ENCODE data around the gene MARK1. TPM values are rescaled to one million over a fixed set of nuclear protein-coding genes. Genes with fewer than 3 reads are reported as not detected.

The MARK1 gene
- total RNA-seq, 2 donors from 2014 or later: 7.2 to 20.9 TPM

GRCh38 chr1:220526294-220526693 is 1.6 kb upstream of the MARK1 start:
- Histone ChIP-seq H3K4me1 (replicated peaks) (no peaks in the 10 kb centered on the region), H3K9me3 (no peaks in the 10 kb centered on the region), H3K27ac (no peak overlapping the region), H3K36me3 (no peaks in the 10 kb centered on the region), H3K27me3 (replicated peaks; ENCODE audit: insufficient read depth) (no peaks in the 10 kb centered on the region), H3K4me3 (no peak overlapping the region)
- TF ChIP-seq CTCF (IDR thresholded peaks at IDR 0.05) (no peak), POLR2A (IDR thresholded peaks at IDR 0.05) (no peak), POLR2AphosphoS5 (IDR thresholded peaks at IDR 0.05) (no peak)
- intact Hi-C loops (cut with DNase I): loop anchor here (5.0 kb wide), 1 partner anchor 254 kb away; the partner anchor contains the start of gene RAB3GAP2
- DNase-seq (ENCODE audit: low spot score): no peak
- 65% methylated on average over 7 of the region's 7 CpGs for WGBS

GRCh38 chr1:220527279-220527907 is 543 bp upstream of the MARK1 start:
- H3K27me3 ChIP-seq (replicated peaks; ENCODE audit: insufficient read depth): no peaks in the 10 kb centered on the region
- no peak for TF ChIP-seq POLR2AphosphoS5 (IDR thresholded peaks at IDR 0.05)
- no peak for TF ChIP-seq CTCF (IDR thresholded peaks at IDR 0.05)
- peak; percentile 46 for TF ChIP-seq POLR2A (IDR thresholded peaks at IDR 0.05)
- no peaks in the 10 kb centered on the region for H3K9me3 ChIP-seq
- DNase-seq (ENCODE audit: low spot score): peak; percentile 35
- intact Hi-C loops (cut with DNase I): loop anchor here (5.0 kb wide), 1 partner anchor 255 kb away; the partner anchor contains the start of gene RAB3GAP2
- H3K27ac ChIP-seq: peak overlapping the region; percentile 80
- H3K4me1 ChIP-seq (replicated peaks): no peaks in the 10 kb centered on the region
- H3K36me3 ChIP-seq: no peaks in the 10 kb centered on the region
- peak overlapping the region; percentile 65 to 79 for H3K4me3 ChIP-seq
- WGBS: under 1% methylated on average over 23 of the region's 23 CpGs

GRCh38 chr1:220528679-220529501 is 954 bp downstream of the MARK1 start:
- Histone ChIP-seq H3K4me1 (replicated peaks) (no peaks in the 10 kb centered on the region), H3K27ac (peak overlapping the region; percentile 80), H3K27me3 (replicated peaks; ENCODE audit: insufficient read depth) (no peaks in the 10 kb centered on the region), H3K36me3 (no peaks in the 10 kb centered on the region), H3K9me3 (no peaks in the 10 kb centered on the region), H3K4me3 (peak overlapping the region; percentile 65 to 79)
- intact Hi-C loops (cut with DNase I): loop anchor here (5.0 kb wide), 1 partner anchor 257 kb away; the partner anchor contains the start of gene RAB3GAP2
- DNase-seq (ENCODE audit: low spot score): peak; percentile 12
- TF ChIP-seq POLR2AphosphoS5 (IDR thresholded peaks at IDR 0.05) (no peak), POLR2A (IDR thresholded peaks at IDR 0.05) (no peak), CTCF (IDR thresholded peaks at IDR 0.05) (no peak)
- WGBS: under 1% methylated on average over 53 of the region's 55 CpGs

GRCh38 chr1:220529521-220530020 is 1.6 kb downstream of the MARK1 start:
- no peak for TF ChIP-seq CTCF (IDR thresholded peaks at IDR 0.05)
- Histone ChIP-seq H3K4me3 (peak overlapping the region; percentile 65 to 79), H3K36me3 (no peaks in the 10 kb centered on the region), H3K9me3 (no peaks in the 10 kb centered on the region), H3K4me1 (replicated peaks) (no peaks in the 10 kb centered on the region), H3K27me3 (replicated peaks; ENCODE audit: insufficient read depth) (no peaks in the 10 kb centered on the region), H3K27ac (peak overlapping the region in 1 of 2 donors; percentile 80)
- 30% methylated on average over 6 of the region's 6 CpGs for WGBS
- intact Hi-C loops (cut with DNase I): loop anchor here (5.0 kb wide), 1 partner anchor 257 kb away; the partner anchor contains the start of gene RAB3GAP2
- DNase-seq (ENCODE audit: low spot score): no peak

Data from prostate gland (tissue), 2 donors.